CD4-positive, alpha-beta T cell (primary cell): ENCODE data around the gene CREB3L1. TPM values are rescaled to one million over a fixed set of nuclear protein-coding genes. Genes with fewer than 3 reads are reported as not detected.

Source experiments
- ATAC-seq: fragments of 200-7000 bp; cut with Tn5 transposase; one replicate; pipeline ENCODE4 v1.10.0; 2022; ENCODE audit warnings: mild to moderate bottlenecking; ENCODE audit not compliant: poor library complexity
- CTCF ChIA-PET: fragments of 350-600 bp; sonication (Branson Sonifier 250); formaldehyde crosslinking; loops from one replicate; lab custom pipeline; 2021; ENCODE audit warnings: antibody characterized with exemption, inconsistent platforms; lab: Charles Lee
- POLR2A ChIA-PET: fragments of 350-600 bp; sonication (Branson Sonifier 250); formaldehyde crosslinking; loops from one replicate; lab custom pipeline; 2021; ENCODE audit warnings: antibody characterized with exemption, inconsistent platforms; lab: Charles Lee
- DNase-seq, 14 experiments: peaks; one replicate each; pipeline ENCODE4 v3.0.0-alpha.2; 2013 to 2020; ENCODE audit warnings: mixed read lengths in 2 of 14
- H3K27ac ChIP-seq, 2 donors: one replicate each; pipeline versions ENCODE4 v1.5.1 to v1.7.0; 2013; ENCODE audit warnings: low read length in 2 of 2, low read depth in 1 of 2, mild to moderate bottlenecking in 1 of 2
- H3K27me3 ChIP-seq, 2 experiments: 1 replicate in 1 of 2; 2 replicates in 1 of 2; pipeline versions ENCODE4 v1.6.1 to v1.7.0; 2013; ENCODE audit warnings: low read length in 2 of 2, control low read depth in 1 of 2, mild to moderate bottlenecking in 1 of 2, moderate library complexity in 1 of 2; ENCODE audit not compliant: insufficient read depth in 2 of 2, control insufficient read depth in 1 of 2
- H3K36me3 ChIP-seq: one replicate; pipeline ENCODE4 v1.6.1; 2013; ENCODE audit warnings: low read length, control low read depth; ENCODE audit not compliant: insufficient read depth
- H3K4me1 ChIP-seq: one replicate; pipeline ENCODE4 v1.6.1; 2013; ENCODE audit warnings: low read length, control low read depth; ENCODE audit not compliant: insufficient read depth
- H3K4me3 ChIP-seq: one replicate; pipeline ENCODE4 v1.5.1; 2013; ENCODE audit warnings: mild to moderate bottlenecking, low read length, moderate library complexity
- H3K9me3 ChIP-seq, 2 experiments: 1 replicate in 1 of 2; 2 replicates in 1 of 2; pipeline versions ENCODE4 v1.6.1 to v1.7.0; 2013; ENCODE audit warnings: low read length in 2 of 2, mild to moderate bottlenecking in 2 of 2, control low read depth in 1 of 2, moderate library complexity in 1 of 2; ENCODE audit not compliant: control insufficient read depth in 1 of 2, insufficient read depth in 1 of 2
- H3K27ac Mint-ChIP-seq: one replicate; pipeline ENCODE4 v1.8.0; 2020; ENCODE audit warnings: mixed read lengths
- H3K27me3 Mint-ChIP-seq: one replicate; pipeline ENCODE4 v1.8.0; 2021; ENCODE audit warnings: mixed read lengths
- H3K36me3 Mint-ChIP-seq: one replicate; pipeline ENCODE4 v1.8.0; 2021; ENCODE audit warnings: low read depth, mixed read lengths
- H3K4me1 Mint-ChIP-seq: one replicate; pipeline ENCODE4 v1.8.0; 2021; ENCODE audit warnings: low read depth, mixed read lengths
- H3K4me3 Mint-ChIP-seq: one replicate; pipeline ENCODE4 v1.8.0; 2020; ENCODE audit warnings: mild to moderate bottlenecking, mixed read lengths
- H3K9me3 Mint-ChIP-seq: one replicate; pipeline ENCODE4 v1.8.0; 2020; ENCODE audit warnings: mixed read lengths
- intact Hi-C, 2 experiments: fragments of 100-400 bp; cut with DNase I in 1 of 2; cut with micrococcal nuclease in 1 of 2; formaldehyde crosslinking; loops; one replicate each; pipeline versions ENCODE4 v1.15.1 to v1.9.0; 2023 to 2025; cut with DNase I, micrococcal nuclease
- total RNA-seq, 174 experiments: library from RNA in 2 of 174; stranded (reverse) in 2 of 174; gene quantifications; one replicate each; pipeline ENCODE4 v1.2.3 and lab custom pipeline; 2021 to 2026
- TF ChIP-seq, protein P1 (sequence below): fragments of 200-600 bp; IDR thresholded peaks from one replicate; pipeline ENCODE4 v1.8.0; 2022; ENCODE audit warnings: antibody characterized with exemption, mild to moderate bottlenecking

The CREB3L1 gene
- total RNA-seq, 2 experiments from 2014 or later = not detected

DNA sequence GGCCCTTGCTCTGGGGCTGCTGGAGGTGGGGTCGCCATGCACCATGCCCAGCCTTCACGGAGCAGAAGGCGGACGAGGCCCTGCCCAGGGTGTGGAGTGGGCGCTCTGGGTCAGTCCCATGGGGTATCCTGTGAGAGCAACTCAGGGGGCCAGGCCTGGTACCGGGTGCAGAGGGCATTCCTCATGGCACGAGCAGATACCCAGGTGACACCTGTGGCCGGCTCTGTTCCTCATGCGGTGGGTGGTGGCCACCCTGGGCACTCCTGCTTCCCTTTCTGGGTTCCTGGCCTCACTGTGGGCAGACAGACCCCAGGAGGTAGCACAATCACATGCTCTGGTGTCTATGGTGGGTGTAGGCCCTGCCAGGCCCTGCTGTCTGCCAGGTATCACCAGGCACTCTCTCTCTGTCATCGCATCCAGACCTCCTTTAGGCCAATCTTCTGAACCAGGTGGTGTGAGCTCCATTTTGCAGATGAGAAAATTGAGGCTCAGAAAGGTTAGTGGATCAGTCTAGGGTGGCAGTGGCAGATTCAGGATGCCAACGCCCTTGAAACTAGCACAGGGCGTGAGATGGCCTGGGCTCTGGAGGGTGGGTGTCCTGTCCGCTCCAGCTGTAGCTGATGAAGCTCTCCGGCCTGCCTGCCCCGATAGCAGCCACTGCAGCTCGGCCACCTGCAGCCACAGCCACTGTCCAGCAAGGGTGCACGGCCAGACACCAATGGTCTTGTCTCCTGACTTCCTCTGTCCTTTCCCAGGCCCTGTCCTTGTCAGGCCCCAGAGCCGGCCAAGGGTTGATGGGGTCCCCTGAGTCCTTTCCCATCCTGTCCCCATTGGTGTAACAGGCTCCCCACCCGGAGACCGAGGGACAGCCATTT, 84.9 kb downstream of the CREB3L1 start:
- Histone ChIP-seq H3K4me3 (peak overlapping the region; percentile 55), H3K9me3 (no peaks in the 10 kb centered on the region), H3K4me1 (peaks cover 75% of the 10 kb centered on the region), H3K27ac (peak overlapping the region; percentile 43 to 45), H3K36me3 (peaks cover 43% of the 10 kb centered on the region), H3K27me3 (no peaks in the 10 kb centered on the region)
- Mint-ChIP-seq H3K4me3 (peak overlapping the region; percentile 84), H3K4me1 (peaks cover 65% of the 10 kb centered on the region), H3K9me3 (no peaks in the 10 kb centered on the region), H3K36me3 (peaks cover 27% of the 10 kb centered on the region), H3K27me3 (no peaks in the 10 kb centered on the region), H3K27ac (peak overlapping the region; percentile 91)
- CTCF ChIA-PET = interaction anchor here (3.4 kb wide), 1 partner anchor 11 kb away, joined by 40 read pairs; no protein-coding TSS in a partner anchor
- no peak for ATAC-seq
- no peak for DNase-seq
- intact Hi-C loops = loop anchor here in 1 of 2 experiments (1.0 kb wide), 1 partner anchor 13 kb away; no protein-coding TSS in a partner anchor
- POLR2A ChIA-PET = interaction anchor here (0.8 to 2.7 kb wide), 6 partner anchors 10 to 119 kb away, joined by 3 to 26 read pairs (median 4); no protein-coding TSS in a partner anchor
- TF ChIP-seq, protein P1, sequence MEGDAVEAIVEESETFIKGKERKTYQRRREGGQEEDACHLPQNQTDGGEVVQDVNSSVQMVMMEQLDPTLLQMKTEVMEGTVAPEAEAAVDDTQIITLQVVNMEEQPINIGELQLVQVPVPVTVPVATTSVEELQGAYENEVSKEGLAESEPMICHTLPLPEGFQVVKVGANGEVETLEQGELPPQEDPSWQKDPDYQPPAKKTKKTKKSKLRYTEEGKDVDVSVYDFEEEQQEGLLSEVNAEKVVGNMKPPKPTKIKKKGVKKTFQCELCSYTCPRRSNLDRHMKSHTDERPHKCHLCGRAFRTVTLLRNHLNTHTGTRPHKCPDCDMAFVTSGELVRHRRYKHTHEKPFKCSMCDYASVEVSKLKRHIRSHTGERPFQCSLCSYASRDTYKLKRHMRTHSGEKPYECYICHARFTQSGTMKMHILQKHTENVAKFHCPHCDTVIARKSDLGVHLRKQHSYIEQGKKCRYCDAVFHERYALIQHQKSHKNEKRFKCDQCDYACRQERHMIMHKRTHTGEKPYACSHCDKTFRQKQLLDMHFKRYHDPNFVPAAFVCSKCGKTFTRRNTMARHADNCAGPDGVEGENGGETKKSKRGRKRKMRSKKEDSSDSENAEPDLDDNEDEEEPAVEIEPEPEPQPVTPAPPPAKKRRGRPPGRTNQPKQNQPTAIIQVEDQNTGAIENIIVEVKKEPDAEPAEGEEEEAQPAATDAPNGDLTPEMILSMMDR = no peak

DNA sequence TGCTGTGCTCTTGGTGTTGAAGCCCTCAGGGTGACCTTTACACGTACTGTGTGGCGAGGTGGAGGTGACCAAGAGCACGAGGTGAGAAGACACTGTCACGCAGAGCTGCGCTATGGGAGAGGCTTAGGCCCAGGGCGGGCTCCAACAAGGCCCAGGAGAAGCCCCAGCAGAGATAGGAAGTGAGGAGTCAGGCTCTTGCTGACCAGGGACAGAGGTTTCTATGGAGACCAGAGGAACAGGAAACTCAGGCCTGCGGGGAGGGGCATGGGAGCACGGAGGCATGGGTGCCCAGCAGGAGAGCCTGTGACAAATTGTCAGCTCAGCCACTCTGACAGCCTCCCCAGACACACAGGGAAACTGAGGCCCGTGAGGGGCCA, 85.6 kb downstream of the CREB3L1 start:
- CTCF ChIA-PET = interaction anchor here (3.4 to 4.7 kb wide), 2 partner anchors 11 kb away, joined by 32 to 40 read pairs; no protein-coding TSS in a partner anchor
- H3K36me3 Mint-ChIP-seq = peaks cover 30% of the 10 kb centered on the region
- POLR2A ChIA-PET = interaction anchor here (0.8 to 1.2 kb wide), 2 partner anchors 14 to 120 kb away, joined by 3 read pairs; no protein-coding TSS in a partner anchor
- H3K4me1 Mint-ChIP-seq = peaks cover 64% of the 10 kb centered on the region
- no peaks in the 10 kb centered on the region for H3K9me3 ChIP-seq
- no peak for ATAC-seq
- no peaks in the 10 kb centered on the region for H3K27me3 ChIP-seq
- no peaks in the 10 kb centered on the region for H3K9me3 Mint-ChIP-seq
- intact Hi-C loops = no loop called here
- peak in 2 of 14 experiments; percentile 52 to 67 for DNase-seq
- H3K27ac ChIP-seq = peak overlapping the region; percentile 34 to 43
- peak overlapping the region; percentile 91 for H3K27ac Mint-ChIP-seq
- no peak overlapping the region for H3K4me3 ChIP-seq
- H3K36me3 ChIP-seq = peaks cover 46% of the 10 kb centered on the region
- TF ChIP-seq, protein P1 = no peak
- H3K4me3 Mint-ChIP-seq = peak overlapping the region; percentile 35
- H3K27me3 Mint-ChIP-seq = no peaks in the 10 kb centered on the region
- H3K4me1 ChIP-seq = peaks cover 76% of the 10 kb centered on the region

DNA sequence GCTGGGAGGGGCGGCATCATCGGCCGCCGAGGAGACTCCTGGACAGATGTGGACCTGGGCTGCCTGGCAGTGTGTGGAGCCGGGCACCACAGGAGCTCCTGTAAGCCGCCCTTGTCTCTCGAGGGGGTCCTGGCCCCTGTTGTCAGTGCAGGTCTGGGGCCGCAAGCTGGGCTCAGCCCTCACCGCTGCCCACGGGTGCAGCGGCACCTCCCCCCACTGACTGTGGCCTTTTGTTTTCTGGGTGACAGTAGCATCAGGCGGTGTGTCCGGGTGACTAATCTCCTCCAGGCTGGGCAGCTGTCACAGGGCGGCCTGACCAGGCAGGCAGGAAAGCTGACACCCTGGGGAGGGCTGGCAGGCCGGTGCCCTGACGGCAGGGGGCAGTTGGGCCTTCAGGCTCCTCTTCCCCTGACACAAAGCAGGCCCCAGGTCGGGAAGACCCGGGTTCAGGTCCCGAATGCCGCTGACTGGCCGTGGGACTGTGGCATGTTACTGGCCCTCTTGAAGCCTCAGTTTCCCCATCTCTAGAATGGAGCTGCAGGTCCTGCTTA, 86.1 kb downstream of the CREB3L1 start:
- H3K9me3 ChIP-seq = no peaks in the 10 kb centered on the region
- ATAC-seq (no peak), DNase-seq (no peak)
- peaks cover 51% of the 10 kb centered on the region for H3K36me3 ChIP-seq
- peak overlapping the region in 1 of 2 donors; percentile 43 for H3K27ac ChIP-seq
- TF ChIP-seq, protein P1 = no peak
- H3K27me3 Mint-ChIP-seq = no peaks in the 10 kb centered on the region
- H3K4me3 ChIP-seq = no peak overlapping the region
- ChIA-PET CTCF (interaction anchor here (4.7 kb wide), 1 partner anchor 12 kb away, joined by 32 read pairs; no protein-coding TSS in a partner anchor), POLR2A (interaction anchor here (0.8 to 1.2 kb wide), 2 partner anchors 14 to 120 kb away, joined by 3 read pairs; no protein-coding TSS in a partner anchor)
- H3K4me1 Mint-ChIP-seq = peaks cover 65% of the 10 kb centered on the region
- intact Hi-C loops = no loop called here
- no peak overlapping the region for H3K4me3 Mint-ChIP-seq
- H3K36me3 Mint-ChIP-seq = peaks cover 33% of the 10 kb centered on the region
- no peaks in the 10 kb centered on the region for H3K9me3 Mint-ChIP-seq
- peak overlapping the region; percentile 59 for H3K27ac Mint-ChIP-seq
- H3K4me1 ChIP-seq = peaks cover 76% of the 10 kb centered on the region
- no peaks in the 10 kb centered on the region for H3K27me3 ChIP-seq
